Measurements from ENCODE around the gene C12orf43. TPM values are rescaled to one million over a fixed set of nuclear protein-coding genes. Genes with fewer than 3 reads are reported as not detected.
"Not testable (repeated sequence)": the region's sequence is repeated elsewhere in the genome, so short reads cannot be mapped to it uniquely, and the experiment has no call there.

C12orf43 gene, protein sequence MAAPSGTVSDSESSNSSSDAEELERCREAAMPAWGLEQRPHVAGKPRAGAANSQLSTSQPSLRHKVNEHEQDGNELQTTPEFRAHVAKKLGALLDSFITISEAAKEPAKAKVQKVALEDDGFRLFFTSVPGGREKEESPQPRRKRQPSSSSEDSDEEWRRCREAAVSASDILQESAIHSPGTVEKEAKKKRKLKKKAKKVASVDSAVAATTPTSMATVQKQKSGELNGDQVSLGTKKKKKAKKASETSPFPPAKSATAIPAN
- total RNA-seq (2014; rRNA removed; shearing (Covaris generic)) = 10.0 and 11.3 TPM in 2 replicates

DNA sequence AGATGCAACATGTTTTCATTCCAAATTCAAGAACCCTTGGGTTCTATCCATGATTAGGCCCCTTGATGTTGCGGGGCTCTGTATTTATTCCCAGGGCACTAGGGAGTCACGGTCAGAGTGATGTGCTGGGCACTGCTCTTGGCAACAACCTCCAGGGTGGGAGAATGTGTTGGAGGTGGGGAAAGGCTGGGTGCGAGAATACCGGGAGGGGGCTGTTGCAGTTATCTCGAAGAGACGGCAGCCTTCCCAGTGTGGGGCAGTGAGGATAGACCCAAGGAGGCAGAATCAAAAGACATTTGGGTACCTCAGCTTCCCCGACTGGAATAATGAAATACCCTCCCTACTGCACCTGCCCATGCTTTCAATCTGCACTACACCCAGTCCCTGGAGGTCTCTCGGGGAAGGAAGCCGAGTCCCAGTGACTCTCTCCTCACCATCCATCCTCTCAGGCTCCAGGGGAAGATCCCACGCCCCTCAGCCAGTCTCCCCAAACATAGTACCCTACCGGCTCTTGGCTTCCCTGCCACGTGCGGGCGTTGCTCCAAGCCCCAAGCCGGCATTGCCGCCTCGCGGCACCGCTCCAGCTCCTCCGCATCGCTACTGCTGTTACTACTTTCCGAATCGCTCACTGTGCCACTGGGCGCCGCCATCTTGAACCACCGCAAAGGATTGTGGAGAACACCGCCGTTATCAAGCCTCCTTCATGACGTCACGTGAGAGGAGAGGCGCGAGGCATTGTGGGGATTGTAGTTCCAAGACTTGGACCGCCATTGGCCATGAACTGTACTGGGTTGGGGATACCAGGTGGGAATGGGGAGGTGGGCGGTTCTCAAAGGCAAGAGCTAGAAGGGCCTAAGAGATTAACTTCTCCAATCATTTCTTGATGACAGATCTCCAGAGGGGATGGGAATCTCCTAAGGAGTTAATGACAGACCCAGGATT lies at the start of gene C12orf43:
TSS of gene C12orf43 (minus strand) at position 663 of the 942 bp plus-strand sequence. CDS start at position 650, 13 bp downstream.
- DNase-seq (ENCODE audit: low read depth) = peak; percentile 84

DNA sequence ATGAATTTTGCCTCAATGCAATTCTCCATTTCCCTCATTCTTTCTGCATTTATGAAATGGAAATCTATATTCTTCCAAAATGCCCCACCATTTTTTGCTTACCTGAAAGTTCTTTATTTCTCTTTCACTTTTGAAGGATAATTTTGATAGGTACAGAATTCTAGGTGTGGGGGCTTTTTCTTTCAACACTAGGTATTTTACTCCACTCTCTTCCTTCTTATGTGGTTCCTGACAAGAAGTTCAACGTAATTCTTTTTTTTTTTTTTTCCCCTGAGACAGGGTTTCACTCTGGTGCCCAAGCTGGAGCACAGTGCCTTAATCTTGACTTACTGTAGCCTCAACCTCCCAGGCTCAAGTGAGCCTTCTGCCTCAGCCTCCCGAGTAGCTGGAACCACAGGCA lies 49.1 kb upstream of the C12orf43 start:
- DNase-seq (ENCODE audit: low read depth) = no peak

DNA sequence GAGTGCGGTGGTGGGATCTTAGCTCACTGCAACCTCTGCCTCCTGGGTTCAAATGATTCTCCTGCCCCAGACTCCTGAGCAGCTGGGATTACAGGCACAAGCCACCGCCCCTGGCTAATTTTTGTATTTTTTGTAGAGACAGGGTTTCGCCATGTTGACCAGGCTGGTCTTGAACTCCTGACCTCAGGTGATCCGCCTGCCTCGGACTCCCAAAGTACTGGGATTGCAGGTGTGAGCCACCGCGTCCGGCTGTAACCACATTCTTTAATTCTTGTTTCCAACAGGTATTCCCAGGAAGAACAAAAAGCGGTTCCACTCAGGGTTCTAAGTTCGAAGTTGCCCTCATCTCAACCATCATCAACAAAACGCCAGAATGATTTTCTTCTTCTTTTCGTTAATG lies 48.3 kb upstream of the C12orf43 start:
- DNase-seq (ENCODE audit: low read depth) = not testable (repeated sequence)

DNA sequence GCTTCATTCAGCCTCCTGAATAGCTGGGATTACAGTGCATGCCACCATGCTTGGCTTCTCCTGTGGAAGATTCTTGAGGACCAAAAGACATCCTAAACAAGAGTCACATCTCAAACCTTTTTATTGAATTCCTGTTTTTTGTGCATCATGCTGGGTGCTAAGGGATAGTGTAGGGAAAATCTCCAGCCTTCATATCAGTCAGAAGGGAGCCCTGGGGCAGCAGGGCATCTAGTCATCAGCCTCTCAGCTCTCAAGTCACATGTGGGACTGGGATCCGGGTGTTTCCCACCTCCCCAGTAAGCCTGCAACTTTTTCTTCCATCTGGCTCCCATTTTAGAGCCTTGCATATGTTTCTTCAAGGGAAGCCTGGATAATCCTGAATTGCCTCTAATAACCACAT lies 47.8 kb upstream of the C12orf43 start:
- no peak for DNase-seq (ENCODE audit: low read depth)

DNA sequence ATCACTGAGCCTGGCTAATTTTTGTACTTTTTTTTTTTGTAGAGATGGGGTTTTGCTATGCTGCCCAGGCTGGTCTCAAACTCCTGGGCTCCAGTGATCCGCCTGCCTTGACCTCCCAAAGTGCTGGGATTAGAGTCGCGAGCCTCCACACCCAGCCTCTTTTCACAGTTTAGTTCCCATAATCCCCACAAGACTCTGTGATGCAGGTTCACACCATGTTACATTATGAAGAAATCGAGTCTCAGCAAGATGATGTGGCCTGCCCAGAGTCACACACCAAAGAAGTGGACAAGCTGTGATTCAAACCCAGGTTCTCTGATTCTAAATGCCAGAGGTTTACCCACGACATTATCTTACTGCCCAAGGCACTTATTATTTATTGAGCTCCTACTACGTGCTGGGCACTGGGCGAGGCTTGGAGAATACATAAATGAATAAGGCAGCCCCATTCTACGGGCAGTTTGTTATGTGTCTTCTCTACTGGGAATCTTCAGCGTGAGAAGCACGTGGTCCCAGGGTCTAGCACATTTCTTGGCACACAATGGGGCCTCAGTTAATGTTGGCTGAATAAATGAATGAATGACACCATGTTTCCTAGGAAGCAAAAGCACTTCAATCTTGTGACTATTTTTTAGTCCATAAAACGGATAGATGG lies 46.2 kb upstream of the C12orf43 start:
- no peak for DNase-seq (ENCODE audit: low read depth)

DNA sequence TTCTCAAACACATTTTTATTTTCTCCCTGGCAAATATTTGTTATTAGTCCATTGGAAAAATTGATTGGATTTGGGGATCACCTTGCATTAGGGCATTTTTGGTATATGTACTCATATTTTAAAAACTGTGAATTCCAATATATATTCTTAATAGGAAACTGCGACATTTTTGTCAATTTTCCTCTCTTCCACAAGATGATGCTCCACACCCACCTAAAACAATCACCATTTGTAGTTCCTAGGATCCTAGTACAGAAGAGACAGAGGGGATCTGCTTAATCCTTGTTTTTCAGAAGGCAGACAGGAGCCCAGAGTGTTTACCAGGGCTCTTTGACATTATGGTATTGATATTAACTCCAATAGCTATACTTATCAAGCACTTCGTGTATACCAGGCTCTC lies 45.5 kb upstream of the C12orf43 start:
- peak; percentile 6 for DNase-seq (ENCODE audit: low read depth)

DNA sequence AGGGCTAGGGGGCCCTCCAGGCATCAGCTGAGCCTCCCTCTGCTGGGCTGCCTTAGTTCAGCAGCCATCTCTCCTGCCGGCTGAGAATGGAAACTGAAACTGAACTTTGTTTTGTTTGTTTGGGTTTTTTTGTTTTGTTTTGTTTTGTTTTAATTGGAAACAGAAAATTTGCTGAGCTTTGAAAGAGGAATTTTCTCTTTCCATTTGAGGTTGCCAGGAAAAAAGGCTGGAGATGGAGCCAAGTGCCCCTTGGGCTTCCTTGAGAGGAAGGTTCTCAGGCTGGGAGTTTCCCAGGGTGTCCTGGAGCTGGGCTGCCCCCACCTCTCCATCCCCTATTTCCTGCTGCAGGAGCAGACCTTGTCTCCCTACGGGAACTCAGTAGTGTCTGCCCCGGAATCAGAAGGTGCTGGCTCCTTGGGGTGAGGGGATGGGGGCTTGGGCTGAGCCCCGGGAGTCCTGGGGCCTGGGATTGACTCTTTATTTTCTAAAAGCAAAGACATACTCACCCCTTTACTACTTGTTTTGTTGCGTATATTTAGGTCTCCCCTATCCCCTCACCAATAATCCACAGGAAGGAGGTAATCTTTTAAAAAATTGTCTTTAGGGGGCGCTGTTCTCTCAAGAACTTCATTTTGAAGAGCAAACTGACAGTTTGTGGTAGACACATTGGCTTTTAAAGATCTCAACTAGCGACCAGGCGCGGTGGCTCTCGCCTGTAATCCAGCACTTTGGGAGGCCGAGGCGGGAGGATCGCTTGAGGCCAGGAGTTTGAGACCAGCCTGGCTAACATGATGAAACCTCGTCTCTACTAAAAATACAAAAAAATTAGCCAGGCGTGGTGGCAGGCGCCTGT lies 44.1 kb upstream of the C12orf43 start:
- DNase-seq (ENCODE audit: low read depth) = peak; percentile 65

DNA sequence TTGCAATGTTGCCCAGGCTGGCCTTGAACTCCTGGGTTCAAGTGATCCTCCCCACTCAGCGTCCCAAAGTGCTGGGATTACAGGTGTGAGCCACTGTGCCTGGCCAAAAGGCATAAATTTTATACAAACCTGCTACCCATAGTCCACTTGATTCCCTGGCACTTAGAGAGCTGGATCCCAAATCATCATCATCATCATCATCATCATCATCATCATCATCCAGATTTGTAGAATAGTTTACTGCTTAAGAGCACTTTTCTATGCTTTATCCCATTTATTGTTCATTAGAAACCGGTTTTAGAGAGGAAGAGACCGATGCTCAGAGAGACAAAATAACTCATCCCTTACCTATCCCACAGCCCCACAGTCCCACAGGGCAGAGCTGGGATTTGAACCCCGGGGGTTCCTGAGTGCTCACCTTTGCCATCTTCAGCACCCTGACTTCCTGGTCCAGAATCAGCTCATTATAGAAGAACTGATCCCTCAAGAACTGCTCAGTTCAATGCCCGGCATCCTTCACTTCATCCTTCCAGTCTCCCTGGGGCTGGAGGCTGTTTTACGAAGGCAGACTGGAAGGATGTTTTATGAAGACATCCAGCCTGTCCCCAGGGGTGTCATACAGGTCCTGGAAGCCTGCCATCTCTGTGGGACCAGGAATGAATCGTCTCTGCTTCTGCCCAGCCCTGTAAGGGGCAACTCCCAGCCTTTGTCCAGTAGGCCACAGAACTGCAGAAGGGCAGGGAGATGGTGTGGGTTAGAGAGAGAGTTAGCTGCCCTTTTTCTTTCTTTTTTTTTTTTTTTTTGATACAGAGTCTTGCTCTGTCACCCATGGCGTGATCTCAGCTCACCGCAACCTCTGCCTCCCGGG lies 43.0 kb upstream of the C12orf43 start:
- DNase-seq (ENCODE audit: low read depth) = no peak

DNA sequence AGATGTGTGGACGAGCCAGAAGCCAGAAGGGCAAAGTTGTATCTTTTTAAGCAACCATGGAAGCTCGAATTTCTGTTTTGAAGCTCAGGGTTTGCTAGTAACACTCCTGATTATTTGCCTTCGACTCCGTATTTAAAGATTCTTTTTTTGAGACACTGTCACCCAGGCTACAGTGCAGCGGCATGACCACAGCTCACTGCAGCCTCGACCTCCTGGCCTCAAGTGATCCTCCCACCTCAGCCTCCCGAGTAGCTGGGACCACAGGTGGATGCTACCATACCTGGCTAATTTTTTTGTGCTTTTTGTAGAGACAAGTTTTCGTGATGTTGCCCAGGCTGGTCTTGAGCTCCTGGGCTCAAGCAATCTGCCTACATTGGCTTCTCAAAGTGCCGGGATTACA lies 41.5 kb upstream of the C12orf43 start:
- DNase-seq (ENCODE audit: low read depth) = no peak

DNA sequence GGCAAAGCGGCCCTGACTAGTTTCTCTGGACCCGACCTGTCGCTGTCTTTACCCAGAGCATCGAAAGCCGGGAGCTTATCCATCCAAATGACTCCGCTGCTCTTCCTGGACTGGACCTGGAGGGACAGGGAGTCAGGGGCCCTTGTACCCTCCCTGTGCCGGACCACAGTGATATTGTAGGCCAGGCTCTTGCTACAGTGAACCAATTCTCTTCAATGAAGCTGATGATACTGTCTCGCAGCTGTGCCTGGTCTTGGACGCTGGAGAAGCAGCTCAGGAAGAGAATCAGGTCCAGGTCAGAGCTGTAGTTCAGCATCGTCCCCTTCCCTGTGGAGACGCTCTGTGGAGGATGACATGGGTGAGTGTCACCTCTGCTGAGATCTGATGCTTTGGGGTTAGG lies 37.4 kb upstream of the C12orf43 start:
- DNase-seq (ENCODE audit: low read depth) = no peak

DNA sequence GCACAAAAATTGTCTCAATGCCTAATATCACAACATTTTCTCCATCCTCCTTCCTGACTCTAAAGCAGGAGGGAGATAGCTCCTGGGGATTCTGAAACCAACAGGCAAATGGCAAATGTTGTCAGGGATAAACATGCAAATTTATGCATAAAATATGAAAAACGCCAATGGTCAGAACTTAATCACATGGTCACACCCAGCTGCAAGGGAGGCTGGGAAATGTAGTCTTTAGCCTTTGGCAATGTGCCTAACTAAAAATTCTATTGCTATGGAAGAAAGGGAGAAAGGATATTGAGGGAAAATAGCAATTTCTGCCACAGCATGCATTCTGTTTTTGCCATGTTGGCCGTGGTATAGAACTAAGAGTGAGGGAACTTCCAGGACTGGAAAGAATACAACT lies 34.4 kb upstream of the C12orf43 start:
- DNase-seq (ENCODE audit: low read depth) = peak; percentile 24

DNA sequence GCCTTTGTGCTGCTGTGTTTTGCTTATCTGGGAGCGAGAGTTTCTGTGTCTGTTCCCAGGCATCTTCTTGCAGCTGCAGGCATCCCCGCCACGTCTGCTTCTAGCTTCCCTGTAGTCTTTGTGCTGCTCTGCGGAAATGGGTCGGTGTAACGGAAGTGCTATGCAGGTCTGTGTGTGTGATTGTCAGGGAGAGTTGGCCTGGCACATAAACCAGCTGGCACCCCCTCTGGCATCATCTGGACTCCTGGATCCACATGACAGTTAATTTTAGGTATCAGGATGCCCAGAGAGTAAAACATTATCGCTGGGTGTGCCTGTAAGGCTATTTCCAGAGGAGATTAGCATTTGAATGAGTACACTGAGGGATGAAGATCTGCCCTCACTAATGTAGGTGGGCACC lies 32.2 kb upstream of the C12orf43 start:
- no peak for DNase-seq (ENCODE audit: low read depth)

DNA sequence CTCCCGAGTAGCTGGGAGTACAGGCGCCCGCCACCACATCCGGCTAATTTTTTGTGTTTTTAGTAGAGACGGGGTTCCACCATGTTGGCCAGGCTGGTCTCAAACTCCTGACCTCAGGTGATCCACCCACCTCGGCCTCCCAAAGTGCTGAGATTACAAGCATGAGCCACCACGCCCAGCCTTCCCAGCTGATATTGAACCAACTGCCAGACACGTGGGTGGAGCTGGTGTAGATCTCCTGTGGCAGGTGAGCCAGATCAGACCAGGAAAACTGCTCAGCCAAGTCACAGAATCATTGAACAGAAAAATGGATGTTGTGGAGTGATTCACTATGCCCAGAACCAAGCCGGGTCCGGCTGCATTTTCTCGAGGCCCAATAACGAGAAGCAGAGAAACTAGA lies 31.1 kb upstream of the C12orf43 start:
- not testable (repeated sequence) for DNase-seq (ENCODE audit: low read depth)

DNA sequence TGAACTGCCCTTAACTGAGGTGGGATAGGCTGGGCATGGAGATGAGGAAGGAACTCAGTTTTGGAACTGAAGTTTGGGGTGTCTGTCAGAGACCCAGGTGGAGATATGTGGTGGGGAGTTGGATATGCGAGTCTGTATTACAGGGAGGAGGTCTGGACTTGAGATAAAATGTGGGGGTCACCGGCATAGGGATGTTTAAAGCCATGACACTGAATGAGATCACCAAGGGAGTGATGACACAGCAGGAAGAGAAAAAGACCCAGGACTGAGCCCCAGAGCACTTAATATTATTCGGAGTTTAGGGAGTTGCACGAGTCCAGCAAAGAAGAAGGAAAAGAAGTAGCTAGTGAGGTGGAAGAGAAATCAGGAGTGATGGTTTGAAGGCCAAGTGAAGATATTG lies 26.8 kb upstream of the C12orf43 start:
- no peak for DNase-seq (ENCODE audit: low read depth)

DNA sequence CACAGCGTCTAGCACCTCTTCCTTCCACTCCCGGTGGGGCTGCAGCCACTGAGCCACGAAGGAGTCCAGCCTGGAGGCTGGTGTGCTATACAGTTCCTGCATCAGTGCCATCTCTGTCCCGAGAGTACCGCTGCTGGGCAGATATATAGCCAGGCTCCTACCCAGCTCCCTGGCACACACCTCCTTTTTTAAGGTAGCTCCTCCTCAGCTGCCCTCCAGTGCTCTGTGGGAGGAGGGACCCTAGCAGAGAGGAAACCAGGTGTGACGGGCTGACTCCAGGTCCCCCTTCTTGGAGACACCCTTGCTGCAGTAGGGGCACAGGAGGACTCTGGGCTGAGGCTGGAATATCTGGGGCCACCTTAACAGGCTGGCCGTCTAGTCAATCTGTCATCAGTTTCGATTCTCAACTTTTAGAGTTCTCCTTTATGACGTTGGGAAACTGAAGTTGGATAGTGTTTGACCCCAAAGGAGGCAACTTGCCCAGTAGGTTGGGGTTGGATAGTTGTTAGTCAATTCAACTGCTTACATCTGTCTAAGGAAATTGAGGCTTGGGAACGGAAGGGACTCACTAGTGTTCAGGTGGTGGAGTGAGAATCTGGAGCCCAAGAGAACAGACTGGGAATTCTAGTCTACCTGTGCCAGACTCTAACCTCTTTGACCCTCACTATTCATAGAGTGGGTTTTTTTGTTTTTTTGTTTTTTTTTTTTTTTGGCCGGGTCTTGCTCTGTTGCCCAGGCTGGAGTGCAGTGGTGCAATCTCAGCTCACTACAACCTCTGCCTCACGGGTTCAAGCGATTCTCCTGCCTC lies 22.8 kb upstream of the C12orf43 start, which contains the start of gene OASL:
TSS of gene OASL (minus strand) at position 386 of the 808 bp plus-strand sequence. CDS start at position 111, 275 bp downstream.
- peak; percentile 54 for DNase-seq (ENCODE audit: low read depth)

DNA sequence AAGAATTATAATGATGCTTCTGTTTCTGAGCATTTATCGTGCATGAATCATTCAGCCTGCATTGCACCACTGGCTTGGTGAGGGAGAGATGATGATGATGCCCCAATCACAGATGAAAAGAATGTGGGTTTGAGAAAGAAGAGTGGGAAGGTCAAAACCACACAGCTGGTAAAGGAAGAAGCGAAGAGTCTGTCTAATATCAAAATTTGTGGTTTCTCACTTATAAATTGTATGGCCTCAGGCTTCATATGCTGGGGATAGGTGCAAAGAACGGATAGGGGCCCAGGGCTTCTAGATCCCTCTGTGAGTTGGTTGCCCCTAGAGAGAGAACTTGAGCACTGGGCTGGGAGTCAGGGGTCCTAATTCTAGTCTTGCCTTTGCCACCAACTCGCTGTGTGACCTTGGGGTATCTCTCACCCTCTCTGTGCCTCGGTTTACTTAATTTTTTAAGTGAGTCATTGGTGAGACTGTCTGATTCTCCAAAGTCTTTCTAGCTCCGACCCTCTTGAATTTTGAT lies 20.6 kb upstream of the C12orf43 start:
- DNase-seq (ENCODE audit: low read depth) = peak; percentile 73

DNA sequence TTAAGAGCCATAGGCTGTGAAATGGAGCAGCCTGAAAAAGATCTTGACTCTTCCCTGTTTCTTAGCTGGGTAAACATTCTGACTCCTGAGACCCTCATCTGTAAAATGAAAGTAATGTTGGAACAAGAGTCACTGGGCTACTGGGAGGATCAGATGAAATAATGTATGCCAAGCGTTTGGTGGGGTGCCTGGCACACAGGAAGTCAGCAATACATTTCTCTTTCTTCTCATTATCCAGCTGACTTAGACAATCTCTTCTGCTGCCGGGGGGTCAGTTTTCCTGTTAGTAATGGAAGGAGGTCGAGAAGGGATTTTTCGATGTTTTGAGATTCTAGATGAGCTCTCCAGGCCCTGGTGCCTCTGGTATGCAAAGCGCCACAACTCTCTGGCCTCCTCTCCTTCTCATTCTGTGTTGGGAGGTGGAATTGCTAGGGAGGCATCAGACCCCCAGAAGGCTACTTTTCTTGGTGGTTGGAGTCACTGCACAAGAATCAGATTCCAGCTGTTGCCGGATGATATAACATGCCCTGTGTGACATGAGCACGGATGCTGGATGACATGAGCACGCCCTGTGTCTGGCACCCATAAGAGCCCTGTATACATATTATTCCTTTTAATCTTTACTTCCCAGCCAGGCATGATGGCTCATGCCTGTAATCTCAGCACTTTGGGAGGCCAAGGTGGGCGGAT lies 18.5 kb upstream of the C12orf43 start:
- DNase-seq (ENCODE audit: low read depth) = no peak

DNA sequence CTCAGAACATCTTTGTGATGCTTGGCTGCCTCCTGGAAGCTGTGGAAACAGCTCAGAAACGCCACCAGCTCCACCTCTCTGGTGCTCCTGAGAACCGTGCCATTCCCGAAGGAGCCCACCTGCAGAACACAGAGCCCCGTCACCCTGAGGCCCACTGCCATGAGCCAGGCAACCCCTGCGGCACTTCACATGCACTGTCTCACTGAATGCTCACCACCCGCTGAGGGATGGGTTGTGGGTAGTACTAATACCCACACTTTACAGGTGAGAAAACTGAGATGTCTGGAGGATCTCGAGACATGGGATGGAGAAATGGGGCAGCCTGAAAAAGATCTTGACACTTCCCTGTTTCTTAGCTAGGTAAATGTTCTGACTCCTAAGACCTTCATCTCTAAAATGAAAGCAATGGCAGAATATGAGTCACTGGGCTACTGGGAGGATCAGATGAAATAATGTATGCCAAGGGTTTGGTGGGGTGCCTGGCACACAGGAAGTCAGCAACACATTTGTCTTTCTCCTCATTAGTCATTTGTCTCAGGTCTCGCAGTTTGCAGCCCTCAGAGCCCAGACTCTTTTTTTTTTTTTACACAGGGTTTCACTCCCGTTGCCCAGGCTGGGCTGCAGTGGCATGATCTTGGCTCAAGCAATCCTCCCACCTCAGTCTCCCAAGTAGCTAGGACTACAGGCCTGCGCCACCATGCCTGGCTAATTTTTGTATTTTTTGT lies 17.5 kb upstream of the C12orf43 start:
- peak; percentile 85 for DNase-seq (ENCODE audit: low read depth)
